ENCODE measurements around the gene CCDC50.

CCDC50 gene

GRCh38 chr3:191432162-191432561 is 103.0 kb downstream of the CCDC50 start:
- no peak overlapping the region for H3K4me3 ChIP-seq (replicated peaks in 1 of 2; ENCODE audit: low read depth in 2 of 2, low read length in 2 of 2)
- TF ChIP-seq, protein P1, sequence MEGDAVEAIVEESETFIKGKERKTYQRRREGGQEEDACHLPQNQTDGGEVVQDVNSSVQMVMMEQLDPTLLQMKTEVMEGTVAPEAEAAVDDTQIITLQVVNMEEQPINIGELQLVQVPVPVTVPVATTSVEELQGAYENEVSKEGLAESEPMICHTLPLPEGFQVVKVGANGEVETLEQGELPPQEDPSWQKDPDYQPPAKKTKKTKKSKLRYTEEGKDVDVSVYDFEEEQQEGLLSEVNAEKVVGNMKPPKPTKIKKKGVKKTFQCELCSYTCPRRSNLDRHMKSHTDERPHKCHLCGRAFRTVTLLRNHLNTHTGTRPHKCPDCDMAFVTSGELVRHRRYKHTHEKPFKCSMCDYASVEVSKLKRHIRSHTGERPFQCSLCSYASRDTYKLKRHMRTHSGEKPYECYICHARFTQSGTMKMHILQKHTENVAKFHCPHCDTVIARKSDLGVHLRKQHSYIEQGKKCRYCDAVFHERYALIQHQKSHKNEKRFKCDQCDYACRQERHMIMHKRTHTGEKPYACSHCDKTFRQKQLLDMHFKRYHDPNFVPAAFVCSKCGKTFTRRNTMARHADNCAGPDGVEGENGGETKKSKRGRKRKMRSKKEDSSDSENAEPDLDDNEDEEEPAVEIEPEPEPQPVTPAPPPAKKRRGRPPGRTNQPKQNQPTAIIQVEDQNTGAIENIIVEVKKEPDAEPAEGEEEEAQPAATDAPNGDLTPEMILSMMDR (IDR thresholded peaks at IDR 0.05; ENCODE audit: low read depth, low read length), result no peak
- no peak for DNase-seq (ENCODE audit: low read depth in 2 of 2)

DNA sequence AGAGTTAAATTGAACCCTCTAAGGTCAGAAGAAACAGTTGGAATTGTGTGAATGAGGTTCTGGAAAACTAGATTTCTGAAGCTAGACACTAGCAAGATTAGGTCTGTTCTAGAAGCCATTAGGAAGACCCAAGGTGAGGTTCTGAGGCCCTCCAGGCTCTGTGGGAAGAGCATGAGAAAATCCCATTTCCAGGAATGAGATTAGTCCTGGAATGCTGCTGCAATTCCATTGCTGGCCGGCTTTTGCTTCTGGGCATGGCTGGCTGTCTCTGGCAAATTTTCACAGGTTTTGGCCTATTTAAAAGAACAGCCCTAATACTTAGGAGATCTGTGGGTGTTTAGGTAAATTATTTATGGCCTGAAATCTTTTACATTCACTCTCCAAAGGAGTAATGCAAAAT is 104.8 kb downstream of the CCDC50 start:
- TF ChIP-seq, protein P1 (IDR thresholded peaks at IDR 0.05; ENCODE audit: low read depth, low read length), result no peak
- DNase-seq (ENCODE audit: low read depth in 2 of 2), result no peak

DNA sequence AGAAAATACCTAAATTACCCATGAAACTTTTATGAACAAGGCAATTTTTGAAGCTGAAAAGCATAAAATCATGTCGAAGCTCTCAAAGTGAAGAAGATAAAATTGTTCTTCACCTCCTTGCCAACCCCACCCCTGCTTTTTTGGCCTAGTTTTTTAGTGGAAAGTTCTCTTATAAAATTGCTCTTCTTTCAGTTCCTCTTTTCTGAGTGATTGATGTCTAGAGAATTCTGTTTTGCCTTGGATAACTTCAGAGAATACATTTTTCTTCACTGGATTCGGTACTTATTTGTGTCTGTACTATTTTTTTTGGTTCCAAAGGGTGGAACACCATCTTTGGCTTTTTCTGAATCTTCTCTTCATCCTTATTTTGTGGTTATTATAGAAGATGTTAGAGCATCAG is 106.8 kb downstream of the CCDC50 start:
- DNase-seq (ENCODE audit: low read depth in 2 of 2), result no peak
- H3K4me3 ChIP-seq (replicated peaks in 1 of 2; ENCODE audit: low read depth in 2 of 2, low read length in 2 of 2), result no peak overlapping the region
- TF ChIP-seq, protein P1 (IDR thresholded peaks at IDR 0.05; ENCODE audit: low read depth, low read length), result no peak

More for the DNA sequence above, 104.8 kb downstream of the CCDC50 start:
- H3K4me3 ChIP-seq (replicated peaks in 1 of 2; ENCODE audit: low read depth in 2 of 2, low read length in 2 of 2), result no peak overlapping the region

- no peak for DNase-seq (ENCODE audit: low read depth in 2 of 2)
- H3K4me3 ChIP-seq (replicated peaks in 1 of 2; ENCODE audit: low read depth in 2 of 2, low read length in 2 of 2), result no peak overlapping the region
- TF ChIP-seq, protein P1 (IDR thresholded peaks at IDR 0.05; ENCODE audit: low read depth, low read length), result no peak
Observed at GRCh38 chr3:191438150-191438814, 109.1 kb downstream of the CCDC50 start.

- H3K4me3 ChIP-seq (replicated peaks in 1 of 2; ENCODE audit: low read depth in 2 of 2, low read length in 2 of 2), result no peak overlapping the region
- TF ChIP-seq, protein P1 (IDR thresholded peaks at IDR 0.05; ENCODE audit: low read depth, low read length), result no peak
- DNase-seq (ENCODE audit: low read depth in 2 of 2), result no peak
Observed at GRCh38 chr3:191440532-191440931, 111.3 kb downstream of the CCDC50 start.

DNA sequence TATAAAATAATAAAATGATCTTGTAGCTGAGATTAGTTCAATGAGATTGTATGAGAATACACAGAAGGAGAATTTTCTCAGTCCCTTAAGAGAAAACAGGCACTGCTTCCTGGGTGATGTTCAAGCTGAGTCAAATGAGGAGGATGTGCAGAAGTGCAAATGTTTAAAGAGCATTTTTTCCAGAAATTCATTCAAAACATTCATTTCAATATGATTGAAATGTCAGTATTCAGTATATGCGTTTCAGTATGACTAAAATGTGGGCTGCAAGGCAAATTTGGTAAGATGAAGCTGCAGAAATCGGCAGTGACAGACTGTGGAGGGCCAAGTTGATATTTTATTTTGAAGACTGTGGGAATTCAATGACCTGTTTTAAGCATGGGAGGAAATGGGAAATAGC is 112.5 kb downstream of the CCDC50 start:
- H3K4me3 ChIP-seq (replicated peaks in 1 of 2; ENCODE audit: low read depth in 2 of 2, low read length in 2 of 2), result no peak overlapping the region
- DNase-seq (ENCODE audit: low read depth in 2 of 2), result no peak
- TF ChIP-seq, protein P1 (IDR thresholded peaks at IDR 0.05; ENCODE audit: low read depth, low read length), result no peak

GRCh38 chr3:191444569-191444968 is 115.4 kb downstream of the CCDC50 start:
- TF ChIP-seq, protein P1 (IDR thresholded peaks at IDR 0.05; ENCODE audit: low read depth, low read length), result no peak
- H3K4me3 ChIP-seq (replicated peaks in 1 of 2; ENCODE audit: low read depth in 2 of 2, low read length in 2 of 2), result no peak overlapping the region
- DNase-seq (ENCODE audit: low read depth in 2 of 2), result no peak
